SK-MEL-5 (cell line): Measurements from ENCODE around the gene SNRPB. TPM values are rescaled to one million over a fixed set of nuclear protein-coding genes. Genes with fewer than 3 reads are reported as not detected.

Source experiments
- DNase-seq: peaks from one replicate; pipeline ENCODE4 v3.0.0-alpha.2; 2016; ENCODE audit warnings: low read depth, low spot score
- in situ Hi-C: cut with HindIII; loops from 2 replicates; pipeline ENCODE4 v1.10.0; 2016; ENCODE audit warnings: low sequenced_read_pairs, high pct_unique_total_duplicates, low pct_unique_long_range_greater_than_20kb
- total RNA-seq: library from RNA; depleted of rRNA; stranded (reverse); fragments of >200 nt; shearing (Covaris generic); gene quantifications from 2 replicates; pipeline ENCODE4 v1.2.3, GENCODE V29; 2014

The SNRPB gene
- total RNA-seq, 1 experiment from 2014 or later, result 564 TPM

DNA sequence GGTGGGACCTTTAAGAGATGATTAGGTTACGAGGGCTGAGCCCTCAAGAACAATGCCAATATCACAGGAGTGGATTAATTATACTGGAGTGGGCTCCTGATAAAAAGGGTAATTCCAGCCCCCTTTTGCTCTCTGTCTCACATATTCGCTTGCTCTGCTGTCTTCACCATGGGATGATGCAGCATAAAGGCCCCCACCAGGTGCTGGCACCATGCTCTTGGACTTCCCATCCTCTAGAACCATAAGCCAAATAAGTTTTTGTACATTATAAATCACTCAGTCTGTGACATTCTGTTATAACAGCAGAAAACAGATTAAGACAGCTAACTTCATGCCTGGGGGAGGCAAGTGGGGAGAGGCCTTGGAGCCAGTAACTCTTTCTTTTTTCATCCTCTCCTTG lies 9.8 kb upstream of the SNRPB start:
- in situ Hi-C loops, result no loop called here
- no peak for DNase-seq

DNA sequence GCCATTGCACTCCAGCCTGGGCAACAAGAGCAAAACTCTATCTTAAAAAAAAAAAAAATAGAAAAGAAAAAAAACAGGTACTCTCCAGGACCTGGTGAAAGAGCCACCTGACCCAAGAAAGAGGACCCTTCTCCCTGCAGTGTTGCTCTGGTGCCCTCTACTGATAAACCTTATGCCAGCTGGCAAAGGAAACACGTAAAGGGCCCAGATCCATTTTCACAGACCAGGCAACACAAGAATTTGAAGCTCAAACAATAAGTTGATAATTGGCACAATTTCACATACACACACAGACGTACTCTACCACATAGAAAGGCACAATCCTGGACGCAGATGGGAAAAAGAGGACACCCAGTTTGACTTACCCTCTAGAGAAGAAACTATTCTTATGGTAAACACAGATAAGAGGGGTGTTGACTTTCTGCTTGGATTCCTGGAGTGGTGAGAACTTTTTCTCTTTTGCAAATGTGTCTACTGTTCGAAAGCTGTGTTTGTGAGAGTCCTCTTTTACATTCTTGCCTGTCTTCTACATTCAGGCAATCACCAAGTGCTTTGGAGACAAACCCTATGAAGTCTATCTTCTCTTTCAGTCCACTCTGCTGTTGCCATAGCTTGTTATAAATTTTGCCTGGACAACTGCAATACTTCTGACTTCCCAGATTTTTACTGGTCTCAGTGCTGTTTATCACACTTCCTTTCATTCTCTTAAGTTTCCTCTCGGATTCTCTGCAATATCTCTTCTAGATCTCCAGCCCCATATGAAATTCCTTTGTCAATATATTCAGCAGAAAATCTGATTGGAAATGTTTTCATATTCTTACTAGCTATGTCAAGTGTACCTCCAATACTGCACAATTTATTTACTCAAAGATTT lies 6.4 kb upstream of the SNRPB start:
- DNase-seq, result peak; percentile 48
- in situ Hi-C loops, result no loop called here

DNA sequence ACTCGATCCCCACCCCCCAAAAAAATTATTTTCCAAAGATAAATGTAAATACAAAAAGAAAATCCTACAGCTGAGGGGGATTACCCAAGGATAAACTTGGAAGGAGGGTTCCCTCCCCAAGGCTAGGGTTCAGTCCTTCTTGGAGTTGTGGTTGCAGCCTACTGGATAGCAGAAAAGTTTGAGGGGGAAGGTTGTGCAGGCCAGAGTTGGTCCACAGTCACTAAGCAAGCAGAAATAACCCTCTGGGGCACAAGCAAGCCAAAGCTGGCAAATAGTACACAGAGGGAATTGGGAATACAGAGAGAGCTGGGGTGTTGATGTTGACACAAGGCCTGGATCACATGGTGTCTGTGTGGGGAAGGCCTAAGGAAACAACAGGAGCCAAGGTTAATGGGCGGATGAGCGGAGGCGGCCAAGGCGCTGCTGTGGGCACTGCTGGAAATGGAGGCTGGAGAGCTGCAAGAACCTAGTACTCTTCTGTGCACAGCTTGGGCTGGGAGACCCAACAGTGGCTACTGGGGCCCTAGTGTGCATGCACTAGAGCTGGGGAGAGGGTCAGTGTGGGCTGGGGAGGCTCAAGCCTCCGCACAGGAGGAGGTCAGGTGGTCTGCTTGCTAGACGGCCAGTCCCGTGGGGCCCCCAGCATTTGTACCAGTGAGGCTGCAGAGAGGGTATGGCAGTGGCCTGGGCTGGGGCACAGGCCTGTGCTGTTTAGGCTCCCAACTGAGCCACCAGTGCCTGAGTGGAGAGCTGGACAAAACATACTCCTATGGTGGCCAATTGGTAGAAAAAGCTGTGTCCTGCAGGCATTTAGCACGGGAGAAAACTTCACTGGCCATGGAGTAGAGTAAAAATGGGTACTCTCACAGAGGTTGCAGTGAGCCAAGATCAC lies 5.5 kb upstream of the SNRPB start:
- in situ Hi-C loops, result no loop called here
- no peak for DNase-seq

DNA sequence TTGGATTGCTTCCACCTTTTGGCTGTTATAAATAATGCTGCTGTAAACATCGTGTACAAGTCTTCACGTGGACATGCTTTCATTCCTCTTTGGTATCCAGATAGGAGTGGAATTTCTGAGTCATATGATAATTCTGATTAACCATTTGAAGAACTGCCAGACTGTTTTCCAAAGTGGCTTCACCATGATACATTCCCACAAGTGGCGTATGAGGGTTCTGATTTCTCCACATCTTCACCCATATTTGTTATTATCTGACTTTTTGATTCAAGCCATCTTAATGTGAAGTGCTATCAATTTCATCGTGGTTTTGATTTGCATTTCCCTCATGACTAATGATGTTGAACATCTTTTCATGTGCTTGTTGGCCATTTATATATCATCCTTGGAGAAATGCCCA lies 2.9 kb upstream of the SNRPB start:
- DNase-seq, result peak; percentile 19
- in situ Hi-C loops, result no loop called here

DNA sequence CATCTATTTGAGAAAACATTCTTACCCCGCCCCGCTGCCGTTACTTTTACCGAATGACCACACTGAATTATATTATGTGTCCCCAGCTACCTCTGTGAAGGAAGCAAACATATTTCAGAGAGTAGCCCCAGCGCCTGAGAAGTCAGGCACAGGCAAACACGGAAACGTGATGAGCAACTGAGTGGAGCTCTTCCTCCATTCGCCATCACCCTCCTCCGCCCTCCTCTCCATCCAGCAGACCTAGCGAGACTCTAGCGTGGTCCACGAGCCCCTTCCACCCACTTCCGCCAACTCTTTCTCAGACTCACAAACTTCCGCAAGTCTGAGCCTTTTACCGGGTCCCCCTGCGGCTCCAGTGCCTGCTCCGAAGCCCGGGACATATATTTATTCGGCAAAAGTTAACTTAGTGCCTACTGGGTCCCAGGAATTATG lies 582 bp downstream of the SNRPB start:
- in situ Hi-C loops, result no loop called here
- peak; percentile 54 for DNase-seq

DNA sequence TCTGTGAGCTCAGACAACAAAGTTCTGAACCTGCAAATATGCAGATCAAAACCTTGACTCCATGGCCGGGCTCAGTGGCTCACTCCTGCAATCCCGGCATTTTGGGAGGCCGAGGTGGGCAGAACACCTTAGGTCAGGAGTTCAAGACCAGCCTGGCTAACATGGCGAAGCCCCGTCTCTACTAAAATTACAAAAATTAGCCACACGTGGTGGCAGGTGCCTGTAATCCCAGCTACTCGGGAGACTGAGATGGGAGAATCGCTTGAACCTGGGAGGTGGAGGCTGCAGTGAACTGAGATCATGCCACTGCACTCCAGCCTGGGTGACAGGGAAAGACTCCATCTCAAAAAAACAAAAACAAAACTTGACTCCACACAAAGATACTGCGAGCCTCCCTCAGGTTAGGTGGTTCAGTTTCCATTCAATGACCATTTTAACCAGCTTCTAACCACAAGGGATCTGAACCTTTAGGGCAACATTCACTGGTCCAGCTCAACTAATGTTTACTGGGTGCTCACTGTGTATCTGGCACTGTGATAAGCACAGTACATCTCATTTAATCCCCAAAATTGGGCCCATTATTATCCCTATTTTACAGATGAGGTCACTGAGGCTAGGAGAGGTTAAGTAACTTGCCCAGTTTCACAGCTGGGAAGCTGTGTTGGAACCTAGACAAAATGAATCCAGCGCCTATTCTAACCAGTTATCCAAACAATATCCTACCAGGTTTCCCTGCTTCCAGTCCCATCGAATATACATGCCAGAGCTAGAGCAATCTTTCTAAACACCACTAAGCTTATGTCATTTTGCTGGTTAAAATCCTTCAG lies 1.8 kb downstream of the SNRPB start:
- DNase-seq, result no peak
- in situ Hi-C loops, result no loop called here

DNA sequence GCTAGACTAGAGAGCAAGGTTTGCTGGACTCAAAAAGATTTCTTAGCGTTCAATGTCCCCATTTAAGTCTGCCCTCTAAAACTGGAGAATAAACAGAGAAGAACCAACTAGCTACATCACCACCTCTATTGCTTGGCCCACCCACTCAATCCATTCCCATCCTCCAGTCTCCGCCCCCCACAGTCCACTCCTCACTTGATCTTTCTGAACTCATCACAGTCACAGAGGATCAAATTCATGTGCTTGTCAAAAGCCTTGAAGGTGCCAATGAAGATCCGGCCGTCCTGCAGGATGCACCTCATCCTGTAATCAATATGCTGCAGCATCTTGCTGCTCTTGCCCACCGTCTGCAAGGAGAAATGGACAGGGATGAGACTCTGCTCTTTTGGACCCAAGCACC lies 3.2 kb downstream of the SNRPB start:
- in situ Hi-C loops, result no loop called here

DNA sequence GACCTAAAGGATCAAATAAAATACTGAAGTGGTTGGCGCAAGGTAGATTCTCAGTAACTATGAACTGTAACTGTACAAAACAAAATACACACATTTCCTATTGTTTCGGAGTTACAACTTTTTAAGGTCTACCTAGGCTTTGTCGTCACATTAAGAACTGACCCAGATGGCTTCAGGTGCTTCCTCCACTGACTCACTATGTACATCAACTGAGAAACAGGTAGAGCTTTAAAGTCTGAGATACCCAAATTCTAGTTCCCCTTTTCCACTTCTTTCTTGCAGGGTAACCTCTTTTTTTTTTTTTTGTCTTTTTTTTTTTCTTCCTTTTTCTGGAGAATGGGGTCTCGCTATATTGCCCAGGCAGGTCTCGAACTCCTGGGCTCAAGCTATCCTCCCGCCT lies 5.5 kb downstream of the SNRPB start:
- DNase-seq, result no peak
- in situ Hi-C loops, result no loop called here

More for the DNA sequence above, 3.2 kb downstream of the SNRPB start:
- DNase-seq, result no peak

DNA sequence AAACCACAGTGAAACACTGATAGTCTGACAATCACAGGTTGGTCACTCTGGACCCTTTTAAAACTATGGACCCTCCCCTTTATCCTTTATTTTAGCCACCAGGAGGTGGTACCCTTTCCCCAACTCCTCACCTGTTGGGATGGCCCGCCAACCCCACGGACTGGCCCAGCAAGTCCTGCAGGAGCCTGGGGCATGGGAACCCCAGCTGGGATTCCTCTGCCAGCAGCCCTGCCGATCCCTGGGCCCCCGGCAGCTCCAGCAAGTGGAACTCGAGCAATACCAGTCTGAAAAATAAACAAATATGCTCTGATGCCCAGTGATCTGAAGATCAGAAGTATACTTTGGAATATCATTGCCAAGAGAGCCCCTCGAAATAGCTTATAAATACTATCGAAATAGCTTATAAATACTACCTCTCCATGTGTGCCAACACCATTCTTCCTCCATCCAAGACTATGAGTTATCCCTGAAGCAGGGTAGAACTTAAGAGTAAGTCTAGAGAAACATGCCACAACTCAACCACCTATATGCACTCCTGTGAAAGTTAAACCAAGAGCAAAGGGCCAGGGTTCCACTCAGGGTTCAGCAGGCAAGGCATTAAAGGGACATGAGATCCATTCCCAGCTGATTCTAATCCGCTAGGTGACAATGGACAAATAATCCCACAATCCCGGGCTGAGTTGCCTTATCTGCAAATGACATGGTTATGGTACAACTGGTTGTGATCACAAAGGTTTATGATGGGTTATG lies 6.8 kb downstream of the SNRPB start:
- in situ Hi-C loops, result no loop called here
- no peak for DNase-seq

DNA sequence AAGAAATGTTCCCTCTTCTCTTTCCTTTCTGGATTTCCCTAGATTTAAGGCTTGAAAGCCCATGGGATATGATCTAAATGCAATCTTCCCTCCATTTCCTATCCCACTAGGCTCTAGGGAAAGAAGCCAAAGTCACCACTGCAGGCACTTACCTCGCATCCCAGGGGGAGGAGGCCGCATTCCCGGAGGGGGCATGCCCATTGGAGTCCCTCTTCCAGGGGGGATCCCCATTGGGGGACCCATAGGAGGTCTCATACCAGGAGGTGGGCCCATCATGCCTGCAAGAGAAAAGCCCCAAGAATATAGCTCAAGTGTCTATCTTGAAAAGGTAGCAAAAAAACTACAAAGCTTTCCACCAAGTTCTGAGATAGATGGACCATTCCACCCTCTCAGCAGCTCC lies 8.1 kb downstream of the SNRPB start:
- no peak for DNase-seq
- in situ Hi-C loops, result no loop called here

DNA sequence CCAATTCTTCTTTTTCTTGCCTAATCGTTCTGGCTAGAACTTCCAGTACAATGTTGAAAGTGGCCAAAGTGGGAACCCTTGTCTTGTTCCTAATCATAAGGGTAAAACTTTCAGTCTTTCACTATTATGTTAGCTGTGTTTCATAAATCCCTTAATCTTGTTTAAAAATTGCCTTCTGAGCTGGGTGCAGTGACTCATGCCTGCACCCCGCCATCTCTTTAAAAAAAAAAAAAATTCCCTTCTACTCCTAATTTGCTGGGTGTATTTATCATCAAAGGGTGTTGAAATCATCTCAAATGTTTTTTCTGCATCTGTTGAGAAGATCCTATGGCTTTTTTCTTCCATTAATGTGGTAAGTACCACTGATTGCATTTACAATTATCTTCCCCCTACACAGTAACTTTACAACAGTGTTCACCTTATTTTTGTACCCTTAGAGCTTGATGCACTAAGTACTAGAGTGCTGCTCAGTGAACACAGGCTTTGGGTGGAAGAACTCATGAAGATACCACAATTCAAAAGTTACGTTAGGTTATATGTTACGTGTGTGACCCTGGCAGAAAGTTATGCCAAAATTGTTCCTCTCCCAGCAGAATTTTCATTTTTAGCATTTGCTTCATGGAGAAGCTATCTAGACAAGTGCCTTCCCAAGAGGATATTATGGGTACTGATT lies 9.7 kb downstream of the SNRPB start:
- in situ Hi-C loops, result no loop called here
- no peak for DNase-seq

DNA sequence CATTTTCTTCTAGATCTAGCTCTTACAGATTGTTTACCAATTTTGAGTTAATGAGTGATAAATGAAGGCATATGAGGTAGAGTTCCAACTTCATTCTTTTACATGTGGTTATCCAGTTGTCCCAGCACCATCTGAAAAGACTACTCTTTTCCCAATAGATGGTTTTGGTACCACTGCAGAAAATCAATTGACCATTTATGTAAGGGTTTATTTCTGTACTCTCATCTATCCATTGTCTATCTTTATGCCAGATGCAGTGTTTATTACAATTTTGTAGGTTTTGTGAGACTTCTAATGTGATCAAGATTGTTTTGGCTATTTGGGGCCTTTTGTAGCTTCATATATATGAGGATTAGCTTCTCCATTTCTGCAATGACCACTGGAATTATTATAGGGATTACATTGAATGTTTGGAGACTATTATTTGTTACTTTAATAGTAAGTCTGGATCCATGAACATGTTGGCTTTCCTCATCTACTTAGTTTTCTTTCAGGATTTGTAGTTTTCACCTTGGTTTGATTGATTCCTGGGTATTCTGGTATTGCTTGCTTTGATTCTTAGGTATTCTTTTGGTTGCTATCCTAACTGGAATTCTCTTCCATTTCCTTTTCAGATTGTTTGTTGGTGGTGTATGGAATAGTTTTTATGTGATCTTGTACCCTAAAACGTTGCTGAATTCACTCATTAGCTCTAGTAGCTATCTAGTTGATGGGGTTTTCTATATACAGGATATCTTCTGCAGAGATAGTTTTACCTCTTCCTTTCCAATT lies 10.4 kb downstream of the SNRPB start:
- in situ Hi-C loops, result no loop called here
- DNase-seq, result no peak

DNA sequence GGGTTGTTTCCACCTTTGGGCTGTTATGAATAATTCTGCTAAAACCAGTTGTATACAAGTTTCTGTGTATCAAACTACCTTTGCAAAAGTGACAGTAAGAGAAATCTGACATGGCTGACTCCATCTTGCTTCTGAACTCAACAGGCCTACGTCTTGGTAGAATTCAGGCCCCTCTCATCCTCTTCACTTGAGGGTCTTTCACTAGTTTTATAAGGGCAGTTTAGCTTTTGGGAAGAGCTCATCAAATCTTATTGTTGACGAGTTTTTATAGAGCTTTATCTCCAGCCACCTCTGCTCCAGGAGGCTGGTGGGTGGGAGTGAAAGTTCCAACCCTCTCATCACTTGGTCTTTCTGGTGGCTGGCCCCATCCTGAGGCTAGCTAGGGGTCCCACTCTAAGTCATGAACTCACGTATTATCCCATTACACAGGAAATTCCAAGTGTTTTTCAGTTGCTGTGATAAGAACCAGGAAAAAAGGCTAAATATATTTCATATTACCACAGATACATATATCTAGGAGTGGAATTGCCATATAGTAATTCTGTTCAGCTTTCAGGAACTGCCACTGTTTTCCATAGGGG lies 11.6 kb downstream of the SNRPB start:
- no peak for DNase-seq
- in situ Hi-C loops, result no loop called here

DNA sequence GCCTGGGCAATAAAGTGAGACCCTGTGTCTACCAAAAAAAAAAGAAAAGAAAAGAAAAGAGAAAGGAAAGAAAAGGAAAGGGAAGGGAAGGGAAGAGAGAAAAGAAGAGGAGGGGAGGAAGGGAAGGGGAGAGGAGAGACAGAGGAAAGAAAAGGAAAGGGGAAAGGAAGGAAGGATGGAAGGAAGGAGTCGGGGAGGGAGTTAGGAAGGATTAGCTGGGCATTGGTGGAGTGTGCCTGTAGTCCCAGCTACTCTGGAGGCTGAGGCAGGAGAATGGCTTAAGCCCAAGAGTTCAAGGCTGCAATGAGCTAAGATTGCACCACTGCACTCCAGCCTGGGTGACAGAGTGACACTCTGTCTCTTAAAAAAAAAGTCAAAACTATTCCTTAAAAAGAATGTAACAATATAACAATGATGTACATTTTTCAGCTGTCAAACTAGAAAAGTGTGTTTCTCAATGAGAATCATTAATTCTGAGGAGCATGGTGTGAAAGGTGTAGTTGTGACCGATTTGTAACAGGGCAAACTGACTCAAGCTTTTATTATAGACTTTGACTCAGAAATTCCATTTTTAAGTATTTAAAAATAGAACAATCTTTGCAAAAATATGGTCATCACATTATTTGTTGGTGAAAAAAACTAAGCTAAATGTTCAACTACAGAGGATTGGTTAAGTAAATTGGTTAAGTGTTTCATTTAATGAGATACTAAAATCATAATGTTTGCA lies 14.7 kb downstream of the SNRPB start:
- in situ Hi-C loops, result no loop called here
- no peak for DNase-seq

DNA sequence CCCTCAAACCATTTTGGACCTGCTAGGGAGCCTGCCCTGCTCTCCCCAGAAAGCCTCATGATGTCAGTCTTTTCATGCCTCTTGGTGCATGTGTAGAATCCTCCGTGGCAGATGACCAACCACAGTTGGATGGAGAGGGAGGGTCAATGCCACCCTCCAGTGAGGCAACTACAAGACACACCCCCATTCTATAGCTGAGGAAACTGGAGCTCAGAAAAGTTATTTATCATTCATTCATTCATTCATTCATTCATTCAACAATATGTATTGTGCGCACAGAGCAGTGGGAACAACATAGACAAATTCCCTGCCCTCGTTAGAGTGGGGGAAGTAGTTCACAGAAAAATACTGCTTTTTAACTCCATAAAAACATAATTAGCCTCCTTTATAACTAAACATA lies 16.8 kb downstream of the SNRPB start:
- in situ Hi-C loops, result no loop called here
- DNase-seq, result no peak
